Choroid plexus epithelial cell (primary cell): Measurements from ENCODE around the gene CADM4.

Source experiments
- DNase-seq: peaks from one replicate; pipeline ENCODE4 v3.0.0-alpha.2; 2010; ENCODE audit warnings: low read depth
- H3K4me3 ChIP-seq: 2 replicates; pipeline ENCODE4 v1.5.1; 2011; ENCODE audit warnings: low read depth, mild to moderate bottlenecking, control low read depth, low read length, moderate library complexity
- CTCF ChIP-seq: conservative IDR thresholded peaks from 2 replicates; pipeline ENCODE4 v1.5.1; 2011; ENCODE audit warnings: low read depth, mild to moderate bottlenecking, control low read depth, inconsistent platforms, low read length, moderate library complexity

The CADM4 gene

GRCh38 chr19:43649514-43649913 lies 9.9 kb upstream of the CADM4 start:
- no peak for TF ChIP-seq CTCF
- DNase-seq, result no peak
- H3K4me3 ChIP-seq, result no peak overlapping the region

GRCh38 chr19:43648633-43649032 lies 9.0 kb upstream of the CADM4 start:
- no peak for TF ChIP-seq CTCF
- DNase-seq, result no peak
- H3K4me3 ChIP-seq, result no peak overlapping the region

- H3K4me3 ChIP-seq, result no peak overlapping the region
- TF ChIP-seq CTCF, result no peak
- no peak for DNase-seq
Measured at GRCh38 chr19:43644181-43644580, 4.5 kb upstream of the CADM4 start.

- no peak for TF ChIP-seq CTCF
- DNase-seq, result no peak
- no peak overlapping the region for H3K4me3 ChIP-seq
Measured at GRCh38 chr19:43643326-43643725, 3.7 kb upstream of the CADM4 start.

GRCh38 chr19:43642531-43642930 lies 2.9 kb upstream of the CADM4 start:
- no peak for DNase-seq
- no peak for TF ChIP-seq CTCF
- H3K4me3 ChIP-seq, result no peak overlapping the region

- TF ChIP-seq CTCF, result no peak
- DNase-seq, result no peak
- no peak overlapping the region for H3K4me3 ChIP-seq
Measured at GRCh38 chr19:43641333-43641732, 1.7 kb upstream of the CADM4 start.

GRCh38 chr19:43640424-43640757 lies 741 bp upstream of the CADM4 start:
- TF ChIP-seq CTCF, result no peak
- H3K4me3 ChIP-seq, result peak overlapping the region; percentile 60
- DNase-seq, result no peak
